NCI-H2227 treated with DMSO at 0.1 percent for 48 hours (cell line): Measurements from ENCODE around the gene PROKR1.

ENCODE experiments used
- DNase-seq: peaks from one replicate; lab custom pipeline; 2025; lab: John Stamatoyannopoulos, UW

PROKR1 gene

GRCh38 chr2:68698567-68699377, 55.4 kb downstream of the PROKR1 start:
- DNase-seq = peak; percentile 80

- no peak for DNase-seq
Observed at GRCh38 chr2:68700560-68700959, 57.2 kb downstream of the PROKR1 start.

GRCh38 chr2:68706637-68707036, 63.3 kb downstream of the PROKR1 start:
- no peak for DNase-seq
